HG03521 (cell line): ENCODE measurements around the gene PDXP.
"Not testable (repeated sequence)": the region's sequence is repeated elsewhere in the genome, so short reads cannot be mapped to it uniquely, and the experiment has no call there.

ENCODE experiments used
- ATAC-seq: cut with Tn5 transposase; IDR thresholded peaks from one replicate; pipeline ENCODE4 v1.9.1; 2021; ENCODE audit warnings: mild to moderate bottlenecking, moderate library complexity; ENCODE audit not compliant: unreplicated experiment

The PDXP gene

GRCh38 chr22:37643225-37643847 lies 15.2 kb upstream of the PDXP start:
- ATAC-seq, result no peak

- no peak for ATAC-seq
Observed at GRCh38 chr22:37647317-37647716, 11.2 kb upstream of the PDXP start.

- no peak for ATAC-seq
Observed at GRCh38 chr22:37647928-37648327, 10.6 kb upstream of the PDXP start.

- ATAC-seq, result no peak
Observed at GRCh38 chr22:37650463-37651136, 7.9 kb upstream of the PDXP start.

GRCh38 chr22:37654563-37655251 lies 3.8 kb upstream of the PDXP start:
- no peak for ATAC-seq

- ATAC-seq, result no peak
Observed at GRCh38 chr22:37655252-37655563, 3.3 kb upstream of the PDXP start.

GRCh38 chr22:37656583-37656982 lies 1.9 kb upstream of the PDXP start:
- not testable (repeated sequence) for ATAC-seq

- ATAC-seq, result no peak
Observed at GRCh38 chr22:37657590-37658132, 862 bp upstream of the PDXP start.

- ATAC-seq, result peak; percentile 12
Observed at GRCh38 chr22:37659066-37659896, 758 bp downstream of the PDXP start.

- ATAC-seq, result no peak
Observed at GRCh38 chr22:37659897-37660708, 1.6 kb downstream of the PDXP start.

- ATAC-seq, result no peak
Observed at GRCh38 chr22:37660709-37661045, 2.2 kb downstream of the PDXP start.

GRCh38 chr22:37661160-37661924 lies 2.8 kb downstream of the PDXP start:
- no peak for ATAC-seq

GRCh38 chr22:37662039-37662438 lies 3.5 kb downstream of the PDXP start:
- no peak for ATAC-seq

- no peak for ATAC-seq
Observed at GRCh38 chr22:37663521-37664140, 5.1 kb downstream of the PDXP start.

- no peak for ATAC-seq
Observed at GRCh38 chr22:37664249-37665101, 6.0 kb downstream of the PDXP start.

- no peak for ATAC-seq
Observed at GRCh38 chr22:37665487-37665886, 7.0 kb downstream of the PDXP start.

- ATAC-seq, result no peak
Observed at GRCh38 chr22:37669586-37669985, 11.1 kb downstream of the PDXP start.

GRCh38 chr22:37672206-37672919 lies 13.8 kb downstream of the PDXP start:
- no peak for ATAC-seq
